PC-3 (cell line): Measurements from ENCODE around the gene ITM2C. TPM values are rescaled to one million over a fixed set of nuclear protein-coding genes. Genes with fewer than 3 reads are reported as not detected.

ENCODE experiments used
- ATAC-seq: fragments of 200-7000 bp; cut with Tn5 transposase; 2 replicates; pipeline ENCODE4 v1.9.1; 2020; ENCODE audit warnings: mild to moderate bottlenecking, moderate library complexity
- BruUV-seq: library from RNA; stranded (reverse); fragments of 400-500 nt; replicated peaks from 2 replicates; lab custom pipeline; 2021; lab: Mats Ljungman, UMichigan
- CTCF ChIA-PET: fragments of 300-600 bp; sonication (Branson Sonifier 250); formaldehyde crosslinking; loops from one replicate; lab custom pipeline; 2022; ENCODE audit warnings: antibody characterized with exemption; lab: Charles Lee
- POLR2A ChIA-PET: fragments of 300-600 bp; sonication (Branson Sonifier 250); formaldehyde crosslinking; loops from one replicate; lab custom pipeline; 2022; ENCODE audit warnings: antibody characterized with exemption; ENCODE audit not compliant: unreplicated experiment; lab: Charles Lee
- DNase-seq: peaks from one replicate; pipeline ENCODE4 v3.0.0-alpha.2; 2015
- H2AFZ ChIP-seq: fragments of 300-600 bp; sonication (generic); 2 replicates; pipeline ENCODE4 v1.6.0; 2016; ENCODE audit warnings: antibody characterized with exemption, low read length
- H3F3A ChIP-seq: fragments of 300-600 bp; sonication (generic); one replicate; pipeline ENCODE4 v1.6.0; 2017; ENCODE audit warnings: antibody characterized with exemption, low read length, control low read depth, mild to moderate bottlenecking; ENCODE audit not compliant: unreplicated experiment
- H3K27ac ChIP-seq: fragments of 300-600 bp; sonication (generic); 2 replicates; pipeline ENCODE4 v1.5.1; 2016; ENCODE audit warnings: mild to moderate bottlenecking, low read length
- H3K27me3 ChIP-seq: fragments of 300-600 bp; sonication (generic); 2 replicates; pipeline ENCODE4 v1.6.1; 2016; ENCODE audit warnings: low read length, mixed read lengths
- H3K36me3 ChIP-seq: fragments of 300-600 bp; sonication (generic); 2 replicates; pipeline ENCODE4 v1.6.1; 2016; ENCODE audit warnings: low read depth, mixed run types, low read length, mixed read lengths
- H3K4me1 ChIP-seq: fragments of 300-600 bp; sonication (generic); 2 replicates; pipeline ENCODE4 v1.5.1; 2016; ENCODE audit warnings: low read length; ENCODE audit not compliant: insufficient read depth
- H3K4me2 ChIP-seq: fragments of 300-600 bp; sonication (generic); 2 replicates; pipeline ENCODE4 v1.6.0; 2016; ENCODE audit warnings: low read length
- H3K4me3 ChIP-seq: fragments of 300-600 bp; sonication (generic); 2 replicates; pipeline ENCODE4 v1.5.1; 2016; ENCODE audit warnings: mild to moderate bottlenecking, low read length, mixed read lengths
- H3K79me2 ChIP-seq: fragments of 300-600 bp; sonication (generic); 2 replicates; pipeline ENCODE4 v1.6.1; 2017; ENCODE audit warnings: low read length, mixed read lengths
- H3K9ac ChIP-seq: fragments of 300-600 bp; sonication (generic); 2 replicates; pipeline ENCODE4 v1.6.0; 2016; ENCODE audit warnings: mild to moderate bottlenecking, low read length
- H3K9me2 ChIP-seq: fragments of 300-600 bp; sonication (generic); replicated peaks from 2 replicates; pipeline ENCODE4 v1.6.1; 2016; ENCODE audit warnings: mixed run types, low read length, mixed read lengths
- H3K9me3 ChIP-seq: fragments of 300-600 bp; sonication (generic); 2 replicates; pipeline ENCODE4 v1.6.1; 2016; ENCODE audit warnings: low read length, mixed read lengths
- H4K20me1 ChIP-seq: fragments of 300-600 bp; sonication (generic); 2 replicates; pipeline ENCODE4 v1.6.1; 2016; ENCODE audit warnings: low read length, mixed read lengths
- EZH2 ChIP-seq: fragments of 300-600 bp; sonication (generic); IDR thresholded peaks from one replicate; pipeline ENCODE4 v1.6.1; 2017; ENCODE audit warnings: antibody characterized with exemption, mild to moderate bottlenecking, low read length; ENCODE audit not compliant: unreplicated experiment
- EZH2phosphoT487 ChIP-seq: fragments of 300-600 bp; sonication (generic); IDR thresholded peaks from 2 replicates; pipeline ENCODE4 v1.6.1; 2018; ENCODE audit warnings: mild to moderate bottlenecking, antibody characterized with exemption, low read length, borderline replicate concordance
- intact Hi-C: fragments of 100-400 bp; cut with micrococcal nuclease; formaldehyde crosslinking; loops from 2 replicates; pipeline ENCODE4 v1.9.0; 2023
- total RNA-seq: library from RNA; depleted of rRNA; stranded (reverse); fragments of >200 nt; gene quantifications from 2 replicates; pipeline ENCODE4 v1.2.3, GENCODE V29; 2014
- TF ChIP-seq, protein P1 (sequence below): fragments of 300-600 bp; sonication (generic); conservative IDR thresholded peaks from 2 replicates; pipeline ENCODE4 v1.5.1; 2017; ENCODE audit warnings: antibody characterized with exemption, low read depth, mild to moderate bottlenecking, low read length

Gene ITM2C
- total RNA-seq, 1 experiment from 2014 or later = 111 TPM

DNA sequence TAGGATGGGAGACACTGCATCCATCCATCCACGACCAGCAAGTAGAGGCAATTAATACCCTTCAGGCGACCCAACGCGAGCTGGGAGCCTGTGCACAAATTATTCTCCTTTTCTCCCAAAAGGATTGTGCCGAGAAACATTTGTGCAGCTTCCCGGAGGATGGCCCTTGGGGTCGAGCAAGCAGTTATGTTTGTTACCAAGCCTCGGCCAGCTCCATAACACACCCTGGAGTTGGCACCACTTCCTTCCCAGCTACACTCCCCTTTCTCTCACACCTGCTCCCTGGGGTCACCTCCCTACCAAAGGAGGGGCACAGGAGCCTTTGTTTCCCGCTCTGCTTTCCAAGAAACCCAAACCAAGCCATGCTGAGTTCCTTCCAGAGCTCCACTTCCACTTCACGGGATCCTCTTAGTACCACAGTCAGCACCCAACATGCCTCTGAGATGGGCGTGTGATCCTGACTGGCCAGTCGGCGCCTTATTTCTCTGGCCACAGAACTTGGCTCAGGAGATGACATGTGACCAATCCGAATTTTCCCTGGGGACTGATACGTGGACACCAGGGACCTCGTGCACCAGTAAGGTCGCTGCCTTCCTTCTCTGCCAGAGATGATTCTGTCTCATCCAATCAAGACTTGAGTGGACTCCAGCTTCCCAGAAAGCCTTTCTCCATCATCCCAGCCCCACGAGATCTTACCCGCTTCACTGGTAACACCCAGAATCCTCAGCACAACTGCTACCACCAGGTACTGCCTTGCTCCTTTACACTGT lies 31.8 kb downstream of the ITM2C start:
- TF ChIP-seq EZH2phosphoT487 = no peak
- TF ChIP-seq, protein P1, sequence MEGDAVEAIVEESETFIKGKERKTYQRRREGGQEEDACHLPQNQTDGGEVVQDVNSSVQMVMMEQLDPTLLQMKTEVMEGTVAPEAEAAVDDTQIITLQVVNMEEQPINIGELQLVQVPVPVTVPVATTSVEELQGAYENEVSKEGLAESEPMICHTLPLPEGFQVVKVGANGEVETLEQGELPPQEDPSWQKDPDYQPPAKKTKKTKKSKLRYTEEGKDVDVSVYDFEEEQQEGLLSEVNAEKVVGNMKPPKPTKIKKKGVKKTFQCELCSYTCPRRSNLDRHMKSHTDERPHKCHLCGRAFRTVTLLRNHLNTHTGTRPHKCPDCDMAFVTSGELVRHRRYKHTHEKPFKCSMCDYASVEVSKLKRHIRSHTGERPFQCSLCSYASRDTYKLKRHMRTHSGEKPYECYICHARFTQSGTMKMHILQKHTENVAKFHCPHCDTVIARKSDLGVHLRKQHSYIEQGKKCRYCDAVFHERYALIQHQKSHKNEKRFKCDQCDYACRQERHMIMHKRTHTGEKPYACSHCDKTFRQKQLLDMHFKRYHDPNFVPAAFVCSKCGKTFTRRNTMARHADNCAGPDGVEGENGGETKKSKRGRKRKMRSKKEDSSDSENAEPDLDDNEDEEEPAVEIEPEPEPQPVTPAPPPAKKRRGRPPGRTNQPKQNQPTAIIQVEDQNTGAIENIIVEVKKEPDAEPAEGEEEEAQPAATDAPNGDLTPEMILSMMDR = no peak
- TF ChIP-seq EZH2 = no peak
- Histone ChIP-seq H3K4me1 (no peaks in the 10 kb centered on the region), H3K9me3 (no peaks in the 10 kb centered on the region), H3K4me2 (no peak overlapping the region), H3K4me3 (no peak overlapping the region), H3K9ac (no peak overlapping the region), H3K27me3 (no peaks in the 10 kb centered on the region), H3K36me3 (no peaks in the 10 kb centered on the region), H3K79me2 (no peaks in the 10 kb centered on the region), H2AFZ (no peak overlapping the region), H3F3A (no peaks in the 10 kb centered on the region), H3K27ac (no peak overlapping the region), H4K20me1 (no peaks in the 10 kb centered on the region), H3K9me2 (no peaks in the 10 kb centered on the region)
- POLR2A ChIA-PET = no interaction called here
- no peak for ATAC-seq
- BruUV-seq = no TSS peak
- intact Hi-C loops = no loop called here
- CTCF ChIA-PET = no interaction called here
- DNase-seq = no peak

- H3K79me2 ChIP-seq = no peaks in the 10 kb centered on the region
- intact Hi-C loops = no loop called here
- no peak overlapping the region for H3K4me3 ChIP-seq
- TF ChIP-seq EZH2 = no peak
- TF ChIP-seq EZH2phosphoT487 = no peak
- TF ChIP-seq, protein P1 = no peak
- no peak overlapping the region for H2AFZ ChIP-seq
- H4K20me1 ChIP-seq = no peaks in the 10 kb centered on the region
- no peaks in the 10 kb centered on the region for H3F3A ChIP-seq
- no TSS peak for BruUV-seq
- H3K9me3 ChIP-seq = no peaks in the 10 kb centered on the region
- POLR2A ChIA-PET = no interaction called here
- ATAC-seq (no peak), DNase-seq (no peak)
- H3K4me2 ChIP-seq = no peak overlapping the region
- CTCF ChIA-PET = no interaction called here
- no peaks in the 10 kb centered on the region for H3K9me2 ChIP-seq
- no peaks in the 10 kb centered on the region for H3K27me3 ChIP-seq
- H3K36me3 ChIP-seq = no peaks in the 10 kb centered on the region
- H3K4me1 ChIP-seq = no peaks in the 10 kb centered on the region
- H3K27ac ChIP-seq = no peak overlapping the region
- H3K9ac ChIP-seq = no peak overlapping the region
Observed at GRCh38 chr2:230898016-230898712, 33.4 kb downstream of the ITM2C start.

DNA sequence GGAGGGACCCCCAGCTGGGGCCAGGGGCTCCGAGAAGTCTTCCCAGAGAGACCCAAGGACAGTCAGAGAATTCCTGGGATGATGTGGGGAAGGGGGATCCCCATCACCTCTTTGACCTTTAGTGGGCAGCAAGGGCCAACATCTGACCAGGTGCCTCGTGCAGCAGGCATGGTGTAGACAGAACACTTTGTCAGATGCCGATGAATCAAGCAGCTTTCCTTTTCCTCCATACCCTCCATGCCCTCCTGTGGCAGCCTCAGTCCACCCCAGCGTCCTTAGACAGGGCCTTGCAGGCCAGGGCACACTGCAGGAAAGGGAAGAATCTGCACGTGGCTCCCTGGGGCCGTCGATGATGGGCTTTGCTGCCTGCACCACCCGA lies 34.0 kb downstream of the ITM2C start:
- CTCF ChIA-PET = interaction anchor here (0.9 to 1.1 kb wide), 2 partner anchors 74 to 89 kb away, joined by 5 read pairs; no protein-coding TSS in a partner anchor

More for the DNA sequence above, 34.0 kb downstream of the ITM2C start:
- Histone ChIP-seq H3K9ac (no peak overlapping the region), H3K4me2 (no peak overlapping the region), H4K20me1 (no peaks in the 10 kb centered on the region), H3K9me3 (no peaks in the 10 kb centered on the region), H3K9me2 (no peaks in the 10 kb centered on the region), H3K4me3 (no peak overlapping the region), H2AFZ (no peak overlapping the region), H3K27me3 (no peaks in the 10 kb centered on the region), H3K27ac (no peak overlapping the region), H3F3A (no peaks in the 10 kb centered on the region), H3K36me3 (no peaks in the 10 kb centered on the region), H3K79me2 (no peaks in the 10 kb centered on the region), H3K4me1 (no peaks in the 10 kb centered on the region)
- POLR2A ChIA-PET = no interaction called here
- no TSS peak for BruUV-seq
- intact Hi-C loops = no loop called here
- DNase-seq (no peak), ATAC-seq (no peak)
- TF ChIP-seq, protein P1 = no peak
- TF ChIP-seq EZH2 = no peak
- no peak for TF ChIP-seq EZH2phosphoT487
